Smooth muscle cell (in vitro differentiated cells): ENCODE results near the gene MAS1. TPM values are rescaled to one million over a fixed set of nuclear protein-coding genes. Genes with fewer than 3 reads are reported as not detected.

ENCODE experiments used
- DNase-seq: peaks from one replicate; lab custom pipeline; 2025; ENCODE audit not compliant: unreplicated experiment; lab: John Stamatoyannopoulos, UW
- H2AFZ ChIP-seq: fragments of 200-600 bp; sonication (generic); 2 replicates; pipeline ENCODE4 v1.6.0; 2016; ENCODE audit warnings: antibody characterized with exemption, low read depth, mild to moderate bottlenecking
- H3F3A ChIP-seq: fragments of 200-600 bp; sonication (generic); 2 replicates; pipeline ENCODE4 v1.6.0; 2017; ENCODE audit warnings: antibody characterized with exemption, low read depth
- H3K27ac ChIP-seq: fragments of 200-600 bp; sonication (generic); 2 replicates; pipeline ENCODE4 v1.5.1; 2016; ENCODE audit warnings: low read depth, mild to moderate bottlenecking
- H3K27me3 ChIP-seq: fragments of 200-600 bp; sonication (generic); 2 replicates; pipeline ENCODE4 v1.6.1; 2016; ENCODE audit warnings: low read depth, mild to moderate bottlenecking
- H3K36me3 ChIP-seq: fragments of 200-600 bp; sonication (generic); 2 replicates; pipeline ENCODE4 v1.5.1; 2016; ENCODE audit warnings: low read depth
- H3K4me1 ChIP-seq: fragments of 200-600 bp; sonication (generic); 2 replicates; pipeline ENCODE4 v1.5.1; 2016; ENCODE audit warnings: low read depth
- H3K4me2 ChIP-seq: fragments of 200-600 bp; sonication (generic); 2 replicates; pipeline ENCODE4 v1.6.0; 2016; ENCODE audit warnings: mild to moderate bottlenecking
- H3K4me3 ChIP-seq: fragments of 200-600 bp; sonication (generic); 2 replicates; pipeline ENCODE4 v1.5.1; 2016; ENCODE audit warnings: mild to moderate bottlenecking
- H3K79me2 ChIP-seq: fragments of 200-600 bp; sonication (generic); 2 replicates; pipeline ENCODE4 v1.6.0; 2016; ENCODE audit warnings: low read depth, mild to moderate bottlenecking
- H3K9ac ChIP-seq: fragments of 200-600 bp; sonication (generic); 2 replicates; pipeline ENCODE4 v1.6.0; 2016; ENCODE audit warnings: low read depth
- H3K9me3 ChIP-seq: fragments of 200-600 bp; sonication (generic); replicated peaks from 2 replicates; pipeline ENCODE4 v1.5.1; 2016; ENCODE audit warnings: low read depth
- H4K20me1 ChIP-seq: fragments of 200-600 bp; sonication (generic); 2 replicates; pipeline ENCODE4 v1.6.0; 2016; ENCODE audit warnings: low read depth
- CTCF ChIP-seq: fragments of 200-600 bp; sonication (generic); IDR thresholded peaks from 2 replicates; pipeline ENCODE4 v1.5.1; 2017; ENCODE audit warnings: borderline replicate concordance, mild to moderate bottlenecking, antibody characterized with exemption; ENCODE audit not compliant: insufficient read depth, poor library complexity, severe bottlenecking
- WGBS: methylation state at CpG from one replicate; pipeline ENCODE4 v1.1.7; 2016; ENCODE audit warnings: low lambda C conversion rate; 5-methylcytosine and 5-hydroxymethylcytosine counted together
- polyA plus RNA-seq: library from polyadenylated mRNA; unstranded; fragments of >200 nt; fragmentation: Nextera tagmentation; extraction: Ambion mirVana; gene quantifications from 2 replicates; pipeline ENCODE4 v1.2.1, GENCODE V29; 2016
- total RNA-seq: library from RNA; depleted of rRNA; stranded (reverse); fragments of >200 nt; gene quantifications from 2 replicates; pipeline ENCODE4 v1.2.3, GENCODE V29; 2014

MAS1 gene
- total and polyA plus RNA-seq, 2 experiments from 2014 or later, result not detected

- Histone ChIP-seq H2AFZ (no peak overlapping the region), H3K9ac (no peak overlapping the region), H3K36me3 (no peaks in the 10 kb centered on the region), H3K79me2 (no peaks in the 10 kb centered on the region), H3K4me1 (no peaks in the 10 kb centered on the region), H3F3A (no peaks in the 10 kb centered on the region), H4K20me1 (no peaks in the 10 kb centered on the region), H3K4me2 (no peak overlapping the region), H3K4me3 (no peak overlapping the region), H3K27me3 (peaks cover 3% of the 10 kb centered on the region), H3K27ac (no peak overlapping the region), H3K9me3 (no peaks in the 10 kb centered on the region)
- no peak for DNase-seq
- WGBS, result 88% methylated on average over 3 of the region's 3 CpGs
- no peak for TF ChIP-seq CTCF
Measured at GRCh38 chr6:159886270-159886669, 4.5 kb upstream of the MAS1 start.

DNA sequence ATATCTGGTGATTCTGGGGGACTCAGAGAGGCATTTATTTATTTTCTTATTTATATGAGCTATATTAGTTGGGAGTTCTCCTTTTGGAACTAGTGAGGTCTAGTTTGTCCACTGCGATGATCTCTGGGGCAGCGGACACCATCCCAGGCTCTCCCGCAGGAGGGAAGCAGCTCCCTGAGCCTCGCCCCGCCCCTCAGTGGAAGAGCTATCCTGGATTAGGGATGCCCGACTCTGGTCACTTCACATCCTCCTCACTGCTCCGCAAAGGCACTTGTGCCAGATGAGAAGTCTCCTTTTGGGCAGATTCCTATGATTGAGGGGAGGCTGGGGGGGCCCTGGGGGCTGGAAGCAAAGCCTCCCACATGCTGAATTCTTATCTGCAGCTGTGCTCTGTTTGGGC, 3.6 kb upstream of the MAS1 start:
- no peaks in the 10 kb centered on the region for H3K79me2 ChIP-seq
- no peaks in the 10 kb centered on the region for H4K20me1 ChIP-seq
- no peak overlapping the region for H3K4me3 ChIP-seq
- no peaks in the 10 kb centered on the region for H3F3A ChIP-seq
- H3K27ac ChIP-seq, result no peak overlapping the region
- WGBS, result 68% methylated on average over 7 of the region's 7 CpGs
- no peak overlapping the region for H3K4me2 ChIP-seq
- no peaks in the 10 kb centered on the region for H3K36me3 ChIP-seq
- peaks cover 3% of the 10 kb centered on the region for H3K27me3 ChIP-seq
- H3K4me1 ChIP-seq, result no peaks in the 10 kb centered on the region
- no peak overlapping the region for H2AFZ ChIP-seq
- no peaks in the 10 kb centered on the region for H3K9me3 ChIP-seq
- no peak overlapping the region for H3K9ac ChIP-seq
- no peak for DNase-seq
- TF ChIP-seq CTCF, result no peak

GRCh38 chr6:159887761-159888160, 3.0 kb upstream of the MAS1 start:
- Histone ChIP-seq H3F3A (no peaks in the 10 kb centered on the region), H3K4me3 (no peak overlapping the region), H3K36me3 (no peaks in the 10 kb centered on the region), H3K4me1 (no peaks in the 10 kb centered on the region), H3K9me3 (no peaks in the 10 kb centered on the region), H3K9ac (no peak overlapping the region), H2AFZ (no peak overlapping the region), H4K20me1 (no peaks in the 10 kb centered on the region), H3K79me2 (no peaks in the 10 kb centered on the region), H3K4me2 (no peak overlapping the region), H3K27ac (no peak overlapping the region), H3K27me3 (peaks cover 3% of the 10 kb centered on the region)
- no peak for DNase-seq
- TF ChIP-seq CTCF, result no peak
- 46% methylated on average over 6 of the region's 6 CpGs for WGBS

- H3K9ac ChIP-seq, result no peak overlapping the region
- no peak overlapping the region for H3K27ac ChIP-seq
- no peak overlapping the region for H3K4me2 ChIP-seq
- H4K20me1 ChIP-seq, result no peaks in the 10 kb centered on the region
- H3F3A ChIP-seq, result no peaks in the 10 kb centered on the region
- H2AFZ ChIP-seq, result no peak overlapping the region
- no peaks in the 10 kb centered on the region for H3K4me1 ChIP-seq
- H3K79me2 ChIP-seq, result no peaks in the 10 kb centered on the region
- DNase-seq, result no peak
- no peak for TF ChIP-seq CTCF
- peaks cover 3% of the 10 kb centered on the region for H3K27me3 ChIP-seq
- no peaks in the 10 kb centered on the region for H3K36me3 ChIP-seq
- 89% methylated on average over 7 of the region's 7 CpGs for WGBS
- H3K4me3 ChIP-seq, result no peak overlapping the region
- H3K9me3 ChIP-seq, result no peaks in the 10 kb centered on the region
Measured at GRCh38 chr6:159890201-159890600, 587 bp upstream of the MAS1 start.
